ENCODE data around the gene WDR64.

- TF ChIP-seq CTCF (IDR thresholded peaks at IDR 0.05) (no peak), POLR2A (IDR thresholded peaks at IDR 0.05) (no peak)
Measured at GRCh38 chr1:241678536-241678935, 26.5 kb downstream of the WDR64 start.

Measured in heart left ventricle (tissue), 13 donors.